HuH-7 (cell line): ENCODE results near the gene ATG7.
"Not testable (repeated sequence)": the region's sequence is repeated elsewhere in the genome, so short reads cannot be mapped to it uniquely, and the experiment has no call there.

Source experiments
- DNase-seq: peaks from one replicate; pipeline ENCODE4 v3.0.0; 2011; ENCODE audit warnings: low spot score

Gene ATG7

DNA sequence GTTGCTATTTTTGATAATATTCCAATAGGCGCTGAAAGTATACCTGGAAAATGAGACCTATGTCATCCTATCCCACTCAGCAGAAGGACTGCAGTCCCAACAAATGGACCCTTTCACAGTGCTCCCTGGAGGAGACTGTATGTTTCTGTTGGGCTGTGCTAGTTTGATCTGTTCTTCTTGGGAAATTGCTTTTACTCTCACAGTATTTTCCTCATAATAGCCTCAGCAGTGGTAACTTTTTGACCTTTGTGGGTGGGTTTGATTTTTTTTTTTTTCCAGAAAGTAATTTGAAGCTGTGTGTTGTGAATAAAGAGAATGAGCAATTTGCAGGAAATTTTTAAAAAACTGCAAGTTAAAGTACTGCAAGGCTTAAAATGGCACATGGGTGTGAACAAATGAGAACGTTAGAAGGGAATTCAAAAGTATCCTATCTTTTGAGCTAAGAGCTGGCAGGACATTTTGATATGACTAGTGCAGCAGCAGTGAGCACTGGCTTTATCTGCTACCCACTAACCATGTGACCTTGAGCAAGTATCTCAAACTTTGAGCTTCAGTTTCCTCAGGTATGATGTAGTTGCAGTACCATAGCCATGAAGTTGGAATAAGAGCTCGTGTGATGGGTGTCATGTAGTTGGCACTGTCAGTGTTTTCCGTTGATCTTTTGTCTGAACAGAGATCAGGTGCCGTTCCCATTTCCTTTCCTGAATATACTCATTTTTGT lies 118.4 kb downstream of the ATG7 start:
- no peak for DNase-seq

DNA sequence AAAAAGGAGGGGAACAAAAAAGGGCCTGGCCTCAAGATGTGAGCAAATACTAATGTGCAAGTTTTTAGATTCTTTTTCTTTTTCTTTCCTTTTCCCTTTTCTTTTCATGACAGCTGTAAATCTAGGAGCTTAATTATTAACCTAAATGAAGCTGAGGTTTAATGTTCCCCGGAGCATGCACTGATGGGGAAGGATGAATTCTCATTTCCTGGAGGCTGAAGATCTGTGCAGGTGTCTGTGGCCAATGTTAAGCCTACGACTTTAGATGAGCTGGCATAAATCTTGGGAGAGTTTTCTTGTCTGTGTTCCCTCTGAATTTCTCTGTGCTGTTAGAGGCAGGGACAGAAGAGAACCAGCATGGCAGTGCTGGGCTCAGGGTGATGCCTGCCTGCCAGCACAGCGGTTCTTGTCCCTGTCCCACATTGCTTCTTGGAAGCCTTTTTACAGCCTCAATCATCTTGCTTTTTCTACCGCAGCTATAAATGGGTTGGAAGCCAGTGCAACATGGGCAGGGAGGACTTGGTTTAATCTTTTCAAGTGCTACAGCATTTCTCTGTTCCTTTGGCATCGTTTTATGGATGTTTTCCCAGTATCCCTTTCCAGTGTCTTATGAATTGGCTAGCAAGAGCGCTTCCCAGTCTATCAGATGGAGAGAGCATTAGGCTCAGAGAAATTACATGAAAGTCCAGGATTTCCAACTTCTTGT lies 119.1 kb downstream of the ATG7 start:
- DNase-seq: peak; percentile 65

DNA sequence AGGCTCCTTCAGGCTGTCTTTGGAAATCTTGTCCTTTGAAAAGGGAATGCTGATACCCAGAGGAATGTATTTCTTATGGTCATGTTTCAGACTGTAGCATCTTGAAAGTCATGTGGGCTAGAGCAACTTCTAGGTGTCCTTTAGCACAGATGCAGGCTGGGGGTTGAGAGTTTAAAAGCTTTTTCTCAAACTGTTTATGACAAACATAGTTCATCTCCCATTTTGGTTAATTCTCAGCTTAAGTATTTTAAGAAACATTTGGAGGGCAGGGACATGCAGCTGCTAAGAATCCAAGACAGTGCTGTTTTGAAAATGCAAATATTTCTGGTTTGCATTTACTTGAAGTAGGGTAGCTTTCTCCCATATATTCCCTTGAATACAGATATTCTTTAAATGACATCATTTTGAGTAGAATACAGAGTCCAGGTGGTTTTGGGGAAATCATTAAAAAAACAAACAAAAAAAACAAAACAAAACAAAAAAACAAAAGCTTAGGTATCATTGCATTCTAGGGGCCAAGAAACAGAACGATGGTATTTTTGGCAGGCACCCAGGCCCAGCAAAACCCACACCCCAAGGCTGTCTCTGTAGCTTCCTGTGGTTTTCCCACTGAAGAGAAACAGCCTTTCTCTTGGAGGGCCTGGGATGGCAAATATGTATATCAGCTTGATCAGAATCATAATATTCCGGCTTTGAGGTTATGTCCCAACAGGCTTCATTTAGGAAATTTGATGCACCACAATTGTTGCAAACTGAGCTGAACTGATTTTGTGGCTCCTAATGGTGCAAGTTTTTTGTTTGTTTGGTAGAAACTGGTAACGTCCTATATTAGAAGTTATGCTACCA lies 120.0 kb downstream of the ATG7 start:
- no peak for DNase-seq

DNA sequence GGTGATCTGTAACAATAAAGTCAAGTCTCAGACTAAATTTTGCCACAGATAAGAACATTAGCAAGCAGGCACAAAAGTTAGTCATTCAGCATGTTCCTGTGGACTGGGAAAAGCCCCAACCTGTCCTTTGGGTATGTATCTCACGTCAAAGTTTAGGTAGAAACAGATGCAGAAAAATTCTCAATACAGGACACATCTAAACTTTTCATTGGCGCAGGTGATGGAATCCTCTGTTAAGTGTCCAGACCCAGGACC lies 120.6 kb downstream of the ATG7 start:
- DNase-seq: no peak

DNA sequence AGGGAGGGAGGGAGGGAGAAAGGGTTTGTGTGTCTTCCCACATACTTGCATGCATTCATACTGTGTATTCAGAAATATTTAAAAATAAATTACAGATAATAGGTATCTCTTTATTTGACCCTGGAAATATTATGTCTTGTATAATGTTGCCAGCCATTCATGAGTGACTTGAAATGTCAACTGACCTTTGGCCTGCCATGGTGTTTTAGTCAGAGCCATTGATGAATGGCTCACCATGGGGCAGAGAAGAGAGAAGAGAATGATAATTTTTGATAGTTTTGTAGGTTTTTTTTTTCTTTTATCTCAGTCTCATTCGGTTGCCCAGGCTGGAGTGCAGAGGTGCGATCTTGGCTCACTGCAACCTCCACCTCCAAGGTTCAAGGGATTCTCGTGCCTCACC lies 121.2 kb downstream of the ATG7 start:
- DNase-seq: no peak

DNA sequence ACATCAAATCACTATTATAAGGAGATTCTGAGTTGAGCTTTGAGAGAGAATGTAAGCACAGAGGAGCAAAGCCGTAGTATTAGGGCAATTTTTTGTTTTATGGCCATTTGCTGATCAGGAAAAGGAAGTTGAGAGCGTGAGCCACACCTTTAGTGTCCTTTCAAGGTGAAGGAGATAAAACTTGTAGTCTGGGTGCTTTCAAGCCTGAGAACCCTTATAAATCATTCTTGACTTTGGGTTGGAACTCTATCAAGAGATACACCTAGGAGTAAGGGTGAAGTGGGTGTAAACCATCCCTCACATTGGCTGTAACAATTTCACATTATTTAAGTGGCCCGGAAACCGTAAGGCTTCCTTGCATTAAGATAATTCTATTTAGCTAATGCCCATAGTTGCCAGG lies 122.2 kb downstream of the ATG7 start:
- DNase-seq: no peak

DNA sequence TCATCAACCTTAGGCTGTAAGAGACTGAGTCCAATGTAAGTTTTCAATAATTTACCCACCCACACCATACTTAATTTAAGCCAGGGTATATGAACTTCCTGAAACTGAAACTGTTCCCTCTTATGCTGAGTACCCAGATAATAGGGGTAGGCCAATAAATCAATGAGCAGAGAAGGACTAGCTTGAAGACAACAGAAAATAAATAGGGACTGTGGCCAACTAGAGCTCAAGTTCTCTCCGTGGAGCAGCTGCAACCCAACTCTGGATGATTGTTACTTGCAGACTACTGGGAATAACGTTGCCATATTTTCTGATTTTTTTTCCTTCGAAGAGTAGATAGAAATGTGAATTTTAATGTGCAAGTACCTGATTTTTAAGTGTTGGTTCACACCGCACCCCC lies 128.0 kb downstream of the ATG7 start:
- no peak for DNase-seq

DNA sequence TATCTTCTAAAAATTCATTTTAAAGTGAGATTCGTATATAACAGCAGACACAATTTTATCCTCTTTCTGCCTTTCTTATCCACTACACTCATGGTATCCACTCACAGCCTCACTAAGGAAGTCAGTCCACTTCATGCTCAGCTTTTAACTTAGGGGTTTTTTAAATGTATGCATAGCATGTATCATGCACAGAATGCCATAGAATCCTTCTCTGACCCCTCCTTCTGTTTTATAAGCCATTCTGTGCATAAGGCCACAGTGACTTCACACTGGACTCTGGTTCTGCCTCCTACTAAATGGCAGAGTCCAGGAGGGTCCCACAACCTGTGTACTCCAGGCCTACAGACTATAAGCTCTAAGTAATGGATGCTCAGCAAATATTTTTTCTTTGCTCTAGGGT lies 129.2 kb downstream of the ATG7 start:
- no peak for DNase-seq

DNA sequence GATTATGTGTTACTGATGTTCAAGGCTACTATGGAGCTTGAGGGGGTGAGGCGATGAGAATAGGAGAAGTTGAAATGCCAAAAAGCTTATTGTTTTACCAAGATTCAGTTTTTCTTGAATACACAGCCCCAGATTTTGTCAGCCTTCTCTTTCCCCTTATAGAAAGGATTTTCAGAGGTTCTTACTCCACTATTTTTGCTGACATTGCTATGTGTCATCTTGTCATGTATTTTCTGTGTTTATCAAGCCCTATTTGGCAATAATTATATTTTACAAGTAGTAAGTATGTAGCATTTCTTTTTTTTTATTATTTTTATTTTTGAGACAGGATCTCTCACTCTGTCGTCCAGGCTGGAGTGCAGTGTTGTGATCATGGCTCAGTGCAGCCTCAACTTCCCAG lies 133.1 kb downstream of the ATG7 start:
- no peak for DNase-seq

DNA sequence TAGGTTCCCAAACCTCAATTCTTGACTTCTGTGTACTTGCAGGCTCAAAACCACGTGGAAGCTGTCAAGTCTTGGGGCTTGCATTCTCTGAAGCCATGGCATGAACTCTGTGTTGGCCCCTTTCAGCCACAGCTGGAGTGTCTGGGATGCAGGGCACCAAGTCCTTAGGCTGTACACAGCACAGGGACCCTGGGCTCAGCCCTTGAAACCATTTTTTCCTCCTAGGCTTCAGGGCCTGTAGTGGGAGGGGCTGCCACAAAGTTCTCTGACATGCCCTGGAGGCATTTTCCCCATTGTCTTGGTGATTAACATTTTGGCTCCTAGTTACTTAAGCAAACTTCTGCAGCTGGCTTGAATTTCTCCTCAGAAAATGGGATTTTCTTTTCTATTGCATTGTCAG lies 135.4 kb downstream of the ATG7 start:
- DNase-seq: no peak

DNA sequence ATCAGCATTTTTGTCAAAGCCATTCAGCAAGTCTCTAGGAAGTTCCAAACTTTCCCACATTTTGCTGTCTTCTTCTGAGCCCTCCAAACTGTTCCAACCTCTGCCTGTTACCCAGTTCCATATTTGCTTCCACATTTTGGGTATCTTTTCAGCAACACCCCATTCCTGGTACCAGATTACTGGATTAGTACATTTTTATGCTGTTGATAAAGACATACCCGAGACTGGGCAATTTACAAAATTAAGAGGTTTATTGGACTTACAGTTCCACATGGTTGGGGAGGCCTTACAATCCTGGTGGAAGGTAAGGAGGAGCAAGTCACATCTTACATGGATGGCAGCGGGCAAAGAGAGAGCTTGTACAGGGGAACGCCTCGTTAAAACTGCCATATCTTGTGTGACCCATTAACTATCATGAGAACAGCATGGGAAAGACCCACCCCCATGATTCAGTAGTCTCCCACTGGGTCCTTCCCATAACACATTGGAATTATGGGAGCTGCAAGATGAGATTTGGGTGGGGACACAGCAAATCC lies 136.2 kb downstream of the ATG7 start:
- DNase-seq: not testable (repeated sequence)

DNA sequence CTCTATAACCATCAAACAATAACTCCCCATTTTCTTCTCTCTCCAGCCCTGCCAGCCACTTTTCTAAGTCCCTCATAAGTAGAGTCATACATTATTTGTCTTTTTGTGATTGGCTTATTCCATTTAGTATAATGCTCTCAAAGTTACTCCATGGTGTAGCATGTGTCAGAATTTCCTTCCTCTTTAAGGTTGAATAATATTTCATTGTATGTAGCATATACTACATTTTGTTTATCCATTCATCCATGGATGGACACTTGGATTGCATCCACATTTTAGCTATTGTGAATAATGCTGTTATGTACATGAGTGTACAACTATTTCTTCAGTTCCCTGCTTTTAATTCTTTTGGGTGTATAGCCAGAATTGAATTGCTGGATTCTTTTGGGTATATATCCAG lies 138.4 kb downstream of the ATG7 start:
- DNase-seq: no peak

DNA sequence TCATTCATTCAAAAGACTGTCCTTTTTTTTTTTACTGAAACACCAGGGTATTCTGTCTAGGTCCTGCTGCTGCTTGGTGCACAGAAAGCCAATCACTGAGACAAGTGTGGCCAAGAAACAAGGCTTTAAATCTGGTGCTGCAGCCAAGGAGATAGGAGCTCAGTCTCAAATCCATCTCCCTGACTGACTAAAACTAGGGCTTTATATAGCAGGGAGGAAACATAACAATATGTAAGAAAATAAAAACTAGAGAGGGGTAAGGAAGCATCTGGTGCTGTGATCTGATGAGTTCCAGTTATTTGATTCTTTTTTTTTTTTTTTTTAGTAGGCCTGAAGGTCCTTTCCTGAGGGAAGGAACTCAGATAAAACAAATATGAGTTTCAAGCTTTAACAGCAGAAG lies 139.8 kb downstream of the ATG7 start:
- DNase-seq: no peak

DNA sequence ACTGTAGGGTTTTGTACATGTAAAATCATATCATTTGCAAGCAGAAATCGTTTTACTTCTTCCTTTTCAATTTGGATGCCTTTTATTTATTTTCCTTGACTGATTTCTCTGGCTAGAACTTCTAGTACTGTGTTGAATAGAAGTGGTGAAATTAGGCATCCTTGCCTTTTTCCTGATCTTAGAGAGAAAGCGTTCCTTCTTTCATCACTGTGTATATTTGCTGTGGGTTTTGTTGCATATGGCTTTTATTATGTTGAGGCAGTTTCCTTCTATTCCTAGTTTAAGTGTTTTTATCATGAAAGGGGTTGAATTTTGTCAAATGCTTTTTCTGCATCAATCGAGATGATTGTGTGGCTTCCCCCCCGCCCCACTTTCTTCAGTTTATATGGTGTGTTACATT lies 140.9 kb downstream of the ATG7 start:
- no peak for DNase-seq

DNA sequence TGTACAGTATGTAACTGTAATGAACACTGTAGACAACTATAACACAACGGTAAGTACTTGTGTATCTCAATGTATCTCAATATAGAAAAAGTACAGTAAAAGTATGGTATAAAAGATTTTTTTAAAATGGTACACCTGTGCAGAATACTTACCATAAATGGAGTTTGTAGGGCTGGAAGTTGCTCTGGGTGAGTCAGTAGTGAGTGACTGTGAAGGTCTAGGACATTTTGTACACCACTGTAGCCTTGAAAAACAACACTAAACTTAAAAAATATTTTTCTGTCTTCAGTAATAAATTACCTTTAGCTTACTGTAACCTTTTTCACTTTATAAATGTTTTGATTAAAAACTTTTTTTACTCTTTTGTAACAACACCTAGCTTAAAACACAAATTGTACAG lies 142.9 kb downstream of the ATG7 start:
- no peak for DNase-seq

DNA sequence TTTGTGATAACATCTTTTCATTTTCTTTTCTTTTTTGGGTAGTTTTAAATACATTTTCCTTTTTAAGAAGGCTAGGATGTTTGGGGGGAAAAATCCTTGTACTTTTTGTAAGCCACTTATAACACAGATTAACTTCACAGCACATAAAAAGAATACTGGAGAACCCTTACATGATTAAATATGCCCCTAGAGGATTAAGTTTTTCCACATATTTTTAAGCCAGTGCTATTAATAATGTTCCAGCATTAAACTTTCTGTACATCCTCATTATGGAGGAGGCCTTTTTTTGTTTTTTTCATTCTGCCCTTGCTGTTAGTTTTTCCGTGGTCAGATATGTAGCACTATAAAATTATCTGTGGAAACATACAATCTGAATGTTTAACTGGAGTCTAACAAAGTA lies 147.9 kb downstream of the ATG7 start:
- no peak for DNase-seq

DNA sequence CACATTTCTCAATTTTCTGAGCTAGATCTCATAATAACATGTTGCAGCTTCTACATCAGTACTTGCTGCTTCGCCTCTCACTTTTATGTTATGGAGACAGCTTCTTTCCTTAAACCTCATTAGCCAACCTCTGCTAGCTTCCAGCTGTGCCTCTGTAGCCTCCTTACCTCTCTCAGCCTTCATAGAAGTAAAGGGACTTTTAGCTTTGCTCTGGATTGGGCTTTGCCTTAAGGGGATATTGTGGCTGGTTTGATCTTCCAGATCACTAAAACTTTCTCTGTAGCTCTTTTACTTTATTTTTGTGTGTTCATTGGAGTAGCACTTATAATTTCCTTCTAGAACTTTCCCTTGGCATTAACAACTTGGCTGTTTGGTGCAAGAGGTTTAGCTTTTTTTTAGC lies 150.1 kb downstream of the ATG7 start:
- DNase-seq: no peak

DNA sequence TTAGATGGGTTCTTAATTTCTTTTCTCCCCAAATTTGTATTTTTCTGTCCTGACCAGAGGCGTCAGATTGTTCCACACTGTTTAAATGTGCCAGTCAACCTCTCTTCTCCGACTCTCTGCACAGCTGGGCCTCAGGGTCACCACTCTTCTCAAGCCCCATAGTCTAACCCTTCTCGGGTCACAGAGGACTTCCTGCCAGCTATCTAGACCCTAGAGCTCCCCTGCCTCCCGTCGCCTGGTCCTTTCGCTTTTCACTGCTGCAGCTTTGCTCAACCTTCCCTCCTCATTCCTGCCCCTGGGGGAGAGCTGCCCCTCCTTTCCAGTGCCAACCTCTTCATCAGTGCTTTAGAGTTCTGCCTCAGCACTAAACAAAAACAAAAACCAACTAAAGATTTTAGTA lies 151.7 kb downstream of the ATG7 start:
- DNase-seq: no peak

DNA sequence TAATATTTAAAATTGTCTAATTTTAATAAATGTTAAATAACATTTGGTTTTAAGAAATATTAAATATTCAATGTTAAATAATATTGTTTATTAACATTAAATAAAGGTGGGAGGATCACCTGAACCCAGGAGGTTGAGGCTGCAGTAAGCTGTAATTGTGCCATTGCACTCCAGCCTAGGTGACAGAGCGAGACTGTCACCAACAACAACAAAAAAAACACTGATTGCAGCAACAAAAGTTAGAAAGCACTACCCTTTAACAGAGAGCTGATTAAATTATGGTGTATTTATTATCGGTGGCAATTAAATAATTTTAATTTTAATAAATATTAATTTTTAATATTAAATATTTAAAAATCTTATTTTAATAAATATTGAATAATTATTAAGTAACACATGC lies 152.1 kb downstream of the ATG7 start:
- DNase-seq: no peak

DNA sequence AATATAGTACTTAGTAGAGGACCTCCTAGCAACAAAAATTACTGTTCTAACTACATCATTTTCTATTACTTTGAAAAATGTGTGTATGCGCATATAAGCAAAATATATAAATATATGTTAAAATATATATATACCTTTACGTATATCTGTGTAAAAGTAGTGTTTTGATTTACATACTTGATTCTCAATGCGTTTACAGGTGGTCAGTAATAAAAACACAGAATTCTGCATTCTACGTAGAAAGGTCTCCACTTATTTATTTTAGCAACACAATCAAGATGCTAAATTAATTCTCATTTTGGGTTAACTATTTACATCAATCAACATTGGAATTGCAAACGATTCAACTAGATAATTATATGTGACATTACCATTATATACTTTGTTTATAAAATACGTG lies 158.0 kb downstream of the ATG7 start:
- no peak for DNase-seq

DNA sequence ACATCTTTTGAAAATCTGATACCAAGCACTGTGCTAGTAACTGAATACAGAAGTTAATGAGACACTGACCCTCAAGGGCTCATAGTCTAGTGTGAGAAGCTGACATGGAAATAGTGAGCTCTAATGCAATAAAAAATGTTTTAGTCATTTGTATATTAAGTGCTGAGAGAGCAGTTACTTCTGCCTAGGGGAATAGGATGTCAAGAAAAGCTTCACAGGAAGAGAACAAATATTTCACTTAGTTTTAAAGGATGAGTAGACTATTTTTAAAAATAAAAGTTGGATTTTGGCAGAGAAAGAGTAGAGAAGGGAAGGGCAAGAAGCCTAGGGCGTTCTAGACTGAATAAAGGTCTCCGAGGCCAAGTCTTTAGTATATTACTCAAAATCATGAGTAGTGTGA lies 158.4 kb downstream of the ATG7 start:
- no peak for DNase-seq

DNA sequence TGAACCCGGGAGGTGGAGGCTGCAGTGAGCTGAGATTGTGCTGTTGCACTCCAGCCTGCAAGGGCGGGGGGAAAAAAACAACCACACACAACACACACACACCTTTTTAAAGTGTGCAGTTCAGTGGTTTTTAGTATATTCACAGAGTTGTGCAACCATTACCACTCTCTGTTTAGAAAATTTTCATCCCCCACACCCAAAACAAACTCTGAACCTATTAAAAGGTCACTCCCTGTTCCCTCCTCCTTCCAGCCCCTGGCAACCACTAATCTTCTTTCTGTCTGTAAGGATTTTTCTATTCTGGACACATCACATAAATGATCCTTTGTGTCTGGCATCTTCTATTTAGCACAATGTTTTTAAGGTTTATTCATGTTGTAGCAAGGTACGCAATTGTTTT lies 159.1 kb downstream of the ATG7 start:
- DNase-seq: no peak

DNA sequence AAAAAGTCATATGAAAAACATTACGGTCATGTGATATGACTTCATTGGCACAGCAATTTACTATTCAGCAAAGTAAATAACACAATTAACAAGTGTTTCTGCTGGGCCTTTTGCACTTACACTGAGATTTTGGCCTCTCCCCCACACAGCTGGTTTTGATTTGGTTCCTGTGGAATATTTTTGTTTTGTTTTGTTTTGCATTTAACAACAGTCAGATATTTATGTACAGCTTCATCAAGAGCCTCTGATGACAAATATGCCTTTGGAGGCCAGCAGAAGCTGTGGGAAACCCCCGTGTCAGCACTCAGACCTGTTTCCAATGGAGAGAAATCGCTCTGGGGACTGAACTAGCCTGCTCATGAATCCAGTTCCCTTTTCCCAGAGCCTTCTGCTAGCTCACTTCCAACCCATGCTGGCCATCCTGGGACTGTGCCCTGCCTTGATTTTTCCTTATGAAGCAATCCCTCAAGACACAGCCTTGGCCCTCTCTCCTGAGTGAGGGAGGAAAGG lies 161.9 kb downstream of the ATG7 start:
- DNase-seq: no peak
